Duodenal mucosa (tissue), 2 donors: Measurements from ENCODE around the gene NEK1.
A peak's percentile ranks its signal among the peaks of the same experiment; 100 is the strongest.

Experiments used
- H3K27ac ChIP-seq: one replicate; pipeline ENCODE4 v1.7.0; 2013; ENCODE audit warnings: low read depth, low read length
- H3K27me3 ChIP-seq, 2 donors: one replicate each; pipeline ENCODE4 v1.7.0; 2013; ENCODE audit warnings: low read length in 2 of 2, control low read depth in 1 of 2; ENCODE audit not compliant: insufficient read depth in 2 of 2, control insufficient read depth in 1 of 2
- H3K36me3 ChIP-seq, 2 donors: one replicate each; pipeline ENCODE4 v1.7.0; 2013; ENCODE audit warnings: low read length in 2 of 2, control low read depth in 1 of 2; ENCODE audit not compliant: insufficient read depth in 2 of 2, control insufficient read depth in 1 of 2
- H3K4me1 ChIP-seq, 2 donors: one replicate each; pipeline ENCODE4 v1.7.0; 2013; ENCODE audit warnings: low read length in 2 of 2, control low read depth in 1 of 2; ENCODE audit not compliant: insufficient read depth in 2 of 2, control insufficient read depth in 1 of 2
- H3K4me3 ChIP-seq, 2 donors: one replicate each; pipeline ENCODE4 v1.7.0; 2013; ENCODE audit warnings: low read length in 2 of 2, low read depth in 1 of 2
- H3K9ac ChIP-seq, 2 donors: one replicate each; pipeline ENCODE4 v1.7.0; 2013; ENCODE audit warnings: low read length in 2 of 2, low read depth in 1 of 2
- H3K9me3 ChIP-seq, 2 donors: one replicate each; pipeline ENCODE4 v1.7.0; 2013; ENCODE audit warnings: low read length in 2 of 2, control low read depth in 1 of 2; ENCODE audit not compliant: control insufficient read depth in 1 of 2

The NEK1 gene

GRCh38 chr4:169618986-169619385, 6.6 kb upstream of the NEK1 start:
- no peaks in the 10 kb centered on the region for H3K27me3 ChIP-seq
- H3K9ac ChIP-seq: no peak overlapping the region
- H3K9me3 ChIP-seq: no peaks in the 10 kb centered on the region
- no peaks in the 10 kb centered on the region for H3K36me3 ChIP-seq
- peak overlapping the region; percentile 78 to 89 for H3K4me3 ChIP-seq
- peaks cover 20 to 24% of the 10 kb centered on the region in 2 donors for H3K4me1 ChIP-seq
- H3K27ac ChIP-seq: no peak overlapping the region

GRCh38 chr4:169618286-169618685, 5.9 kb upstream of the NEK1 start:
- H3K27me3 ChIP-seq: no peaks in the 10 kb centered on the region
- no peak overlapping the region for H3K4me3 ChIP-seq
- H3K4me1 ChIP-seq: peaks cover 18 to 24% of the 10 kb centered on the region in 2 donors
- no peaks in the 10 kb centered on the region for H3K9me3 ChIP-seq
- H3K27ac ChIP-seq: no peak overlapping the region
- no peaks in the 10 kb centered on the region for H3K36me3 ChIP-seq
- H3K9ac ChIP-seq: no peak overlapping the region

- Histone ChIP-seq H3K4me1 (peaks cover 11 to 15% of the 10 kb centered on the region in 2 donors), H3K9ac (no peak overlapping the region), H3K27me3 (no peaks in the 10 kb centered on the region), H3K27ac (no peak overlapping the region), H3K36me3 (no peaks in the 10 kb centered on the region), H3K4me3 (no peak overlapping the region), H3K9me3 (no peaks in the 10 kb centered on the region)
Measured at GRCh38 chr4:169617306-169617705, 4.9 kb upstream of the NEK1 start.

GRCh38 chr4:169616846-169617245, 4.5 kb upstream of the NEK1 start:
- no peak overlapping the region for H3K4me3 ChIP-seq
- no peaks in the 10 kb centered on the region for H3K36me3 ChIP-seq
- no peak overlapping the region for H3K9ac ChIP-seq
- no peak overlapping the region for H3K27ac ChIP-seq
- no peaks in the 10 kb centered on the region for H3K9me3 ChIP-seq
- H3K27me3 ChIP-seq: no peaks in the 10 kb centered on the region
- peaks cover 6 to 11% of the 10 kb centered on the region in 2 donors for H3K4me1 ChIP-seq

GRCh38 chr4:169615467-169616106, 3.2 kb upstream of the NEK1 start:
- Histone ChIP-seq H3K9ac (no peak overlapping the region), H3K27ac (no peak overlapping the region), H3K9me3 (no peaks in the 10 kb centered on the region), H3K4me3 (no peak overlapping the region), H3K4me1 (peaks cover 7 to 18% of the 10 kb centered on the region in 2 donors), H3K27me3 (no peaks in the 10 kb centered on the region), H3K36me3 (no peaks in the 10 kb centered on the region)

- H3K4me3 ChIP-seq: peak overlapping the region; percentile 89 to 92
- peaks cover 7 to 19% of the 10 kb centered on the region in 2 donors for H3K4me1 ChIP-seq
- no peaks in the 10 kb centered on the region for H3K36me3 ChIP-seq
- no peak overlapping the region for H3K27ac ChIP-seq
- H3K9ac ChIP-seq: peak overlapping the region; percentile 5 to 33
- no peaks in the 10 kb centered on the region for H3K27me3 ChIP-seq
- no peaks in the 10 kb centered on the region for H3K9me3 ChIP-seq
Measured at GRCh38 chr4:169612871-169613859, 782 bp upstream of the NEK1 start.

GRCh38 chr4:169611157-169611556, 1.2 kb downstream of the NEK1 start:
- Histone ChIP-seq H3K9me3 (no peaks in the 10 kb centered on the region), H3K9ac (peak overlapping the region in 1 of 2 donors; percentile 79), H3K27me3 (no peaks in the 10 kb centered on the region), H3K4me3 (peak overlapping the region; percentile 89 to 92), H3K4me1 (peaks cover 7 to 13% of the 10 kb centered on the region in 2 donors), H3K27ac (no peak overlapping the region), H3K36me3 (no peaks in the 10 kb centered on the region)

GRCh38 chr4:169604903-169605331, 7.5 kb downstream of the NEK1 start:
- Histone ChIP-seq H3K27ac (no peak overlapping the region), H3K36me3 (no peaks in the 10 kb centered on the region), H3K4me1 (peaks cover 0 to 3% of the 10 kb centered on the region in 2 donors), H3K9ac (no peak overlapping the region), H3K4me3 (no peak overlapping the region), H3K27me3 (no peaks in the 10 kb centered on the region), H3K9me3 (no peaks in the 10 kb centered on the region)

- Histone ChIP-seq H3K9ac (no peak overlapping the region), H3K4me3 (no peak overlapping the region), H3K27ac (no peak overlapping the region), H3K27me3 (no peaks in the 10 kb centered on the region), H3K36me3 (no peaks in the 10 kb centered on the region), H3K9me3 (no peaks in the 10 kb centered on the region), H3K4me1 (peaks cover 0 to 3% of the 10 kb centered on the region in 2 donors)
Measured at GRCh38 chr4:169604131-169604900, 8.1 kb downstream of the NEK1 start.
